Cerebellar nuclear complex (tissue), 1 donor: Measurements from ENCODE around the gene ERCC5.
A peak's percentile ranks its signal among the peaks of the same experiment; 100 is the strongest.

Experiments used
- DNase-seq, 2 experiments: peaks; one replicate each; lab custom pipeline; 2025; lab: John Stamatoyannopoulos, UW

The ERCC5 gene

GRCh38 chr13:102845289-102845629, 573 bp upstream of the ERCC5 start:
- no peak for DNase-seq

DNA sequence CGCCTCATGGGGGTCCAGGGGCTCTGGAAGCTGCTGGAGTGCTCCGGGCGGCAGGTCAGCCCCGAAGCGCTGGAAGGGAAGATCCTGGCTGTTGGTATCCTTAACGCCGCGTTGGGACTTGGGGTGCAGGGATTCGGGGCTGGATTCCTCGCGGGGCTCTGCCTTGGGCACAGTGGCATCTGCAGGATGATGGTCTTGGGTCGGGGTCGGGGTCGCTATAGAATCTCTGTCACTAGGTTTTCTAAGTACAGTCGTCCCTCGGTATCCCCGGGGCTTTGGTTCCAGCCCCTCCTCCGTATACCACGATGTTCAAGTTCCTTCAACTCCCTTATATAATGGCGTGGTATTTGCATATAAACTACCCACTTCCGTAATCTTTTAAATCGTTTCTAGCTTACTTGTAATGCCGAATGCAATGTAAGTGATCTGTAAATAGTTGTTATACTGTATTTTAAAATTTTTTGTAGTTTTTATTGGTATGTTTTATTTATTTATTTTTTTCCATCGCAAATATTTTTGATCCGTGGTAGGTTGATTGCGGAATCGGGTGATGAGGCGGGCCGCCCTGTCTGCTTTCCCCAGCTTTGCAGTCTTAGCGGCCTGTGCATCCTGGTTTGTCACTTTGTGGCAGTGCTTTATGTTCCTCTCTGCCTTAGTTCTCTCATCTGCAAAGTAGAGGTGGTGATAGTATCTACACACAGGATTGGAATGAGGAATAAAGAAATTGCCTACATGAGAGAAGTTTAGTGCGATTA, 606 bp downstream of the ERCC5 start:
- DNase-seq = peak in 1 of 2 experiments; percentile 6

DNA sequence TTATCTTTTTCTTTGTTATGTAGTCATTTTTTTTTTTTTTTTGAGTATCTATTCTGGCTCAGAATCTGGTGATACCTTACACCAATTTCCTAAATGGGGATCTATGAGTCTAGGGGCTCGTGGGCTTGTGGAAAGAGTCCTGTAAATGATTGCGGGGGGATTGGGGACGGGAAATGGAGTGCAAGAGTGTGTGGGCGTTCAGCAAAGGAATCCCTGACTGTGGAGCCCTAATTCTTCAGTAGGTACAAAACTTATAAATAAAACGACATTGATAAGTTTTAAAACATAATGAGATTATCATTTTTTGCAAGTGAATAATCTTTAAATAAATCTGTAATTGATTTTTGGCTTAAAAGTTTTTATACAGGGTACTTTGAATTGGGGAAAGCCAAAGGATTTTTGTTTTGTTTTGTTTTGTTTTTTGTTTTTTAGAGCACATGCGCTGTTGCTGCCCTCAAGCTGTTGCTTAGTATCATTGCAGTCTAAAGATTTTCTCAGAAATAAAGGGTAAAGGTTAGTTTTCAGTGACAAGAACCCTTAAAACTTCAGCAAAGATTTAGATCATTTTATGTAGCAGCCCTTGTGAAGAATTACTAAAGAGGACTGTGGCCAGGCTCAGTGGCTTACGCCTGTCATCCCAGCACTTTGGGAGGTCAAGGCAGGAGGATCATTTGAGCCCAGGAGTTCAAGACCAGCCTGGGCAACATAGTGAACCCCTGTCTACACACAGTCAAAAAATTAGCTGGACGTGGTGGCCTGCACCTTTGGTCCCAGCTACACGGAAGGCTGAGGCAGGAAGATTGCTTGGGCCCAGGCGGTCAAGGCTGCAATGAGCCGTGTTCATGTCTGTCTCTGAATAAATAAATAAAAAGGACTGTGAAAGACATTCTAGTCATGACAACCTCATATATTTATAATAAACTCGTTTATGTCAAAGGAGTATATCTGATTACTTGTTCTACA, 1.7 kb downstream of the ERCC5 start:
- no peak for DNase-seq

- no peak for DNase-seq
Measured at GRCh38 chr13:102848956-102849355, 3.1 kb downstream of the ERCC5 start.

- no peak for DNase-seq
Measured at GRCh38 chr13:102852556-102852955, 6.7 kb downstream of the ERCC5 start.

DNA sequence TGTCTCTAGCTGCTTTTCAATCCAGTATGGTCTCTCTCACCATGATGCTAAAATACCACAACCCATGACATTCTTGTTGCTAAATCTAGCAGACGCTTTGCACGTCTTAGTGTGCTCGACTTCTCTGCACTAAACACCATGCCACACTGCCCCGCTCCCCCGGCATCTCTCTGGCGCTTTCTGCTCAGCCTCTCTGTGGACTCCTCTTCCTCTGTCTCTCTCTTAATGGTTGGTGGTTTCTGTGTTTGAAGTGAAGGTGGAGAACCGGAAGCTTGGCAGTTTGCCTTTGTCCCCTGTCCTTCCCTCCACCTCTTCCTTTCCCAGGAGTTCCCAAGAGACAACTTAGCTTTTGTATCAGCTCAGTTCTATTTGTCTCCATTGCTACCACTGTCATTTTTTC, 8.8 kb downstream of the ERCC5 start:
- DNase-seq = no peak

DNA sequence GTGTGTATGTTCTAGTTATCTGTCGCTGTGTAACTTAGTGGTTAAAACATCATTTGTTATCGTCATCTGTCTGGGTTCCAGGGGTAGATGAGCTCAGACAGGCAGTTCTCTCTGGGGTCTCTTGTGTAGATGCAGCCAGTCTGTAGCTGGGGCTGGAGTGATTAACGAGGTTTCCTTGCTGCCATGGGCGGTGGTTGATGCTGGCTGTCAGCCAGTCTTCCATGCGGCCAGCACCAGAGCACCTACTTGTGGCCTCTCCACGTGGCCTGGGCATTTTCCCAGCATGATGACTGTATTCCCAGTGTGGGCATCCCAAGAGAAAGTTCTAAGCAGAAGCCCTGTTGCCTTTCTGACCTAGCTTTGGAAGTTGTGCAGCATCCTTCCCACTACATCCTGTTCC, 10.7 kb downstream of the ERCC5 start:
- no peak for DNase-seq

DNA sequence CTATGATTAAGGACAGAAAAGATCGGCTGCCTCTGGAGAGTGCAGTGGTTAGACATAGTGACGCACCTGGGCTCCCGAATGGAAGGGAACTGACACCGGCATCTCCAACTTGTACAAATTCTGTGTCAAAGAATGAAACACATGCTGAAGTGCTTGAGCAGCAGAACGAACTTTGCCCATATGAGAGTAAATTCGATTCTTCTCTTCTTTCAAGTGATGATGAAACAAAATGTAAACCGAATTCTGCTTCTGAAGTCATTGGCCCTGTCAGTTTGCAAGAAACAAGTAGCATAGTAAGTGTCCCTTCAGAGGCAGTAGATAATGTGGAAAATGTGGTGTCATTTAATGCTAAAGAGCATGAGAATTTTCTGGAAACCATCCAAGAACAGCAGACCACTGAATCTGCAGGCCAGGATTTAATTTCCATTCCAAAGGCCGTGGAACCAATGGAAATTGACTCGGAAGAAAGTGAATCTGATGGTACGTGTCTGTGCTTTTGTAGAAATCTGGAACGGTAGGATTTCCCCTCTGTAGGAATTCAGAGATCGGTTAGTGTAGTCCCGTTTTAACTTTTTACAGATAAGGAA, 16.9 kb downstream of the ERCC5 start:
- DNase-seq = no peak

DNA sequence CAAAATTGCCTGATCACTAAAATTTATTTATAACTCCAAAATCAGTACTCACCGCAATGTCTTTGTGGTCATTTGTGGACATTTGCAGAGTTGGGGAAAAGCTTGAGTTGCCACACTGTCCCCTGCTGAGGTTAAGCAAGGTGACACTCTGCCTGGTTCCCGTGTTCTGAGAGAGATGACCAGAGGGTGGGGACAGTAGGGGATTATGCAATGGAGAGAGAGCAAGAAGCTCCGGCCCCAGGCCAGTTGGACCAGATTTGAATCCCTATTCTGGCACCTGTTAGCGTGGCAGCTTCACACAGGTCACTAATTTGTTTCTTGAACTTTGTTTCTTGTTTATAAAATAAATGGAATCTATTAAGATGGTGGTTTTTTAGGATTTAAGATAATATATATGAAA, 17.8 kb downstream of the ERCC5 start:
- peak in 1 of 2 experiments; percentile 8 for DNase-seq

DNA sequence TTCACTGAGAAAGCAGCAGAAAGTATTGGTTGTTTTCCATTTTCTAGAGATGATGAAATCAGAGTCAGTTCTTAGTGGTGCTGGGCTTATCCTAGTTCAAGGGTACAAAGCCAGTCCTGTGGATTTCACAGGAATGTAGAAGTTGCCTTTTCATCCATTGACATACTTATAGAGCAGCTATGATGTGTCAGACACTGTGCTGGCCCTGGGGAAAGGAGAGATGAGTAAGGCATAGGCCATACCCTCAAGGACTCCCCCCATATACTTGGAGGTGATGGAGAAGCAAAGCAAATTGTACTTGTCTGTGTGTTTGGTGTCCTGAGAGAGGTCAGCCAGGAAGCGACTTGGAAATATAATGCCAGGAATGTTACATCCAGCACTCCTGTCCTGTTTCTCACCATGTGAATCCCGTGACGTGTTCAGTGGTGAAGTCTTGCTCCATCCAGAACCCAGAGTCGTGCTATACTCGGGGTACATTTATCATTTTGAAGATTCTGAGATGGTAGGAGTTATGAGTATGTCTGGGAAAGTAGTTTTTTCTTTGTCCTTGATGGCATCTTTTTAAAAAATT, 22.6 kb downstream of the ERCC5 start:
- DNase-seq = no peak

DNA sequence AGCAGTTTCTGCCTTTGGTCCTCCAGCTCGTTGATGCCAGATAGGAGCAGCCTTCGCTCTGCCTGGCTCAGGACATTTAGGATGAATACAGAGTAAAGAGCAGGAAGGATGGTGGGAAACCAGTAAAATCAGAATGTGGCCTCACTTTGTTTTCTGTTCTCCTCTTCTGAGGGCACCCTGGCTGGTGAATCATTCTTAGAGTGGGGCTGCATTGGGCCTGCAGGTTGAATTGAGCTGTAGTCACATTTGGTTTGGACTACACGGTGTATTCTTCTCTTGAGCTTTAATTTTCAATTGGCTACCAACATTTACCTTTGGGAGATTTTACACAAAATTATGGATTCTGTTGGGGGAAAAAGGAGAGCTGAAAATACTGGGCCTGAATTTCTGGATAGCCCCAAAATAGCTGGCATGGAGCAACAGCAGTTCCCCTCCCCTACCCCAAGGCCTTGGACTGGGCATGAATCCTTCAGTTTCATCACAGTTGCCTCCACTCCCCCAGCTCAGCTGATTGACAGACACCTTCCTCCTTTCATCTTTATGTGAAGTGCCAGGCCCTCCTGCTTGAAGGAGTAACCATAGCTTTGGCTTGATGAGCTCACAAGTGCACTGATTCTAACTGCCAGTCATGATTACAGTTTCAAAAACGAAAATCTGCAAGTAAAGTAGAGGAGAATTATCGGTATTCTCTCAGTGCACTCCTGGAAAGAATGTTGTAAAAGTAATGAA, 24.3 kb downstream of the ERCC5 start:
- DNase-seq = no peak

DNA sequence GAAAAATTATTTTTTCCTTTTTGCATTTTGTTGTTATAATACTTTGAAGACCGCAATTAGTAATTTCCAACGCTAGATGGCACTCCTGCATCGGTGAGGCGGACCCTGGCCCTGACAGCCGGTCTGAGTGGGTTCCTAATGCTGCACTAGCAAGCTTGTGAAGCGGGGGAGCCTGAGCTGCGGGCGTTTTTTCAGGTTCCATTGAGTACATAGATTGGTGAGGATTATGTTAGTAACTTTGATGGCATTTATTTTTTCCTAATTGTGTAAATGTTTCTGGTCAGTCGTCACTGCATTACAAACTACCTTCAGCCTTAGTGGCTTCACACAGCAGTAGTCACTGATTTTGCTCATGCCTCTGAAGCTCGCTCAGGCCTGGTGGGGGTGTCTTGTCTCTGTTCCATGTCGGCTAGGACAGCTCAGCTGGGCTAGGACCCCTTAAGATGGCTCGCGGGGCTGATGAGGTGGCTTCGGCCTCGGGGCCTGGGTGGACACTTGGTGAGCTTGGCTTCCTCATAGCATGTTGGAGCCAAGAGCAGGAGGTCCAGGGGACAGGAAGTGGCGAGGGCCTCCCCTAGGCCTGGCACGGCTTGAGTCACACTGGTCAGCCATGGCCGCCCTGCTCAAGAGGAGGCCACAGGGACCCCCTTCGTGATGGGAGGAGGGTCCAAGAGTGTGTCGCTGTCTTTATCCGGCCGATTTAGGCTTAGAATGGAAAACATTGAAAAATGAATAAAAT, 25.0 kb downstream of the ERCC5 start:
- DNase-seq = peak; percentile 48 to 57

DNA sequence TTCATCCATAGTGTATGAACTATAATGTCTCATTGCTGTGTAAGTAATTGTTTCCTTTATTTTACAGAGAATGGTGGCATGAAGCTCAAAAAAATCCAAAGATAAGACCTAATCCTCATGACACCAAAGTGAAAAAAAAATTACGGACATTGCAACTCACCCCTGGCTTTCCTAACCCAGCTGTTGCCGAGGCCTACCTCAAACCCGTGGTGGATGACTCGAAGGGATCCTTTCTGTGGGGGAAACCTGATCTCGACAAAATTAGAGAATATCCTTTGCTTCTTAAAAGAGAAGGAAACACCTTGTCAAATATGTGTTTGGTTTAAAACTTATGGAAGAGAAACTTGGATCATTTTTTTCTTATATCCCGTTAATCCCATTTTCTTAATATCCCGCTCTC, 26.3 kb downstream of the ERCC5 start:
- DNase-seq = no peak

DNA sequence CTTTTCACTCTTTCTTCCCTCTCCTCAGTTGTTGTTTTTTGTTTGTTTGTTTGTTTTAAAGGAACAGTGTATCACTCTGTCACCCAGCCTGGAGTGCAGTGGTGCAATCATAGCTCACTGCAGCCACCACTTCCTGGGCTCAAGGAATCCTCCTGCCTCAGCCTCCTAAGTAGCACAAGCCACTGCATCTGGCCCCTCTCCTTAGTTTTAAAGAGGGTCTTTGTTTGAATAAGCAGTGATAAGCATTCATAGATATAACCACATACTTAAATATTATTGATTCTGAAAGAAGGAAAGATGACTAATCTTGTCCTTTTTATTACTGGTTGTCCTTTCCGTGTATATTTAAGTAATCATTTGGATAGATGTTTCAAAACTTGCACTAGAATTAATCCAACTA, 26.7 kb downstream of the ERCC5 start:
- no peak for DNase-seq

DNA sequence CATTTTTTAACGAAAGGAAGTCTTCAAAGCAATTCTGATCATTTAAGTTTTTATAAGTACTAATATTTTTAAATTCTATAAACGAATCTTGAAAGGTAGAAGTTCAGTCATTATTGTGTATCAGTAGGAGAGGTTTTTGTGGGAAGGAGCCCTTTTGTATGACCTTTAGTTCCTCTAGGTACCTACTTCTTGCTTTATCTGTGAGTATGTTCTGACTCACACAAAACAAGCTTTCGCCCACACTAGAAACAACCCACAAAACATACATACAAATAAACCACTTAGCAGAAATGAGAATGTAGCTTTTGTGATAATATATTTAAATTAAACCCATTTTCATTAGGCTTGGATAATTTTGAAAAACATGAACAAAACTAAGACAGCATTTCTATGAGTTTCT, 27.8 kb downstream of the ERCC5 start:
- DNase-seq = no peak

DNA sequence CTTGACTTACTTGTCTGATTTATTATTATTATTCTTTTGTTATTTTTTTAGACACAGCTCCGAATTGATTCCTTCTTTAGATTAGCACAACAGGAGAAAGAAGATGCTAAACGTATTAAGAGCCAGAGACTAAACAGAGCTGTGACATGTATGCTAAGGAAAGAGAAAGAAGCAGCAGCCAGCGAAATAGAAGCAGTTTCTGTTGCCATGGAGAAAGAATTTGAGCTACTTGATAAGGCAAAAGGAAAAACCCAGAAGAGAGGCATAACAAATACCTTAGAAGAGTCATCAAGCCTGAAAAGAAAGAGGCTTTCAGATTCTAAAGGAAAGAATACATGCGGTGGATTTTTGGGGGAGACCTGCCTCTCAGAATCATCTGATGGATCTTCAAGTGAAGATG, 29.4 kb downstream of the ERCC5 start:
- DNase-seq = no peak

DNA sequence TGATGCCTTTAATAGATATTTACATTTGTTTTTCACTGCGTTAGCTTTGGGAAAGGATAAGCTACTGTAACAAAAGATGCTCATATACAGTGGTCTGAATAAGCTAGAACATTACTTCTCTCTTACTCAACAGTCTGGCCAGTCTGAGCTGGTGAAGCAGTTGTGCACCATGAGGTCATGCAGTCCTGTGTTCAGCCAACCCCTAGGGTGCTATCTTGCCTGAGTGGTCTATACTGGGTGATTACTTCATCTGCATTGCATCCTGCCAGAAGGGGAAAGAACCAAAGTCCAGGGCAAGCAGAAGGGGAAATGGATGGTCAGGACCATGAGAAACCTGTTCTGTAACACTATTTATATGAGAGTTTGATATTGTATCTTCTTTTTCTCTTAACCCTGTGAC, 31.5 kb downstream of the ERCC5 start:
- DNase-seq = no peak

- no peak for DNase-seq
Measured at GRCh38 chr13:102878481-102878880, 32.6 kb downstream of the ERCC5 start.

GRCh38 chr13:102879793-102880499, 34.1 kb downstream of the ERCC5 start:
- DNase-seq = no peak
